MM.1S (cell line): ENCODE data around the gene SCIMP.

Experiments used
- DNase-seq: peaks from one replicate; pipeline ENCODE4 v3.0.0-alpha.2; 2015
- H2AFZ ChIP-seq: fragments of 300-600 bp; sonication (generic); 2 replicates; pipeline ENCODE4 v1.6.0; 2016; ENCODE audit warnings: antibody characterized with exemption, low read length
- H3F3A ChIP-seq: fragments of 300-600 bp; sonication (generic); 2 replicates; pipeline ENCODE4 v1.6.1; 2016; ENCODE audit warnings: mild to moderate bottlenecking, antibody characterized with exemption, low read length, moderate library complexity, mixed read lengths; ENCODE audit not compliant: insufficient read depth
- H3K27ac ChIP-seq: fragments of 300-600 bp; sonication (generic); 2 replicates; pipeline ENCODE4 v1.5.1; 2016; ENCODE audit warnings: mild to moderate bottlenecking, low read length
- H3K27me3 ChIP-seq: fragments of 300-600 bp; sonication (generic); replicated peaks from 2 replicates; pipeline ENCODE4 v1.6.0; 2016; ENCODE audit warnings: low read length; ENCODE audit not compliant: insufficient read depth
- H3K36me3 ChIP-seq: fragments of 300-600 bp; sonication (generic); replicated peaks from 2 replicates; pipeline ENCODE4 v1.6.1; 2016; ENCODE audit warnings: mild to moderate bottlenecking, low read length, mixed read lengths; ENCODE audit not compliant: insufficient read depth
- H3K4me1 ChIP-seq: fragments of 300-600 bp; sonication (generic); 2 replicates; pipeline ENCODE4 v1.6.1; 2016; ENCODE audit warnings: low read length, mixed read lengths
- H3K4me2 ChIP-seq: fragments of 300-600 bp; sonication (generic); 2 replicates; pipeline ENCODE4 v1.6.0; 2016; ENCODE audit warnings: low read depth, low read length
- H3K4me3 ChIP-seq: fragments of 300-600 bp; sonication (generic); 2 replicates; pipeline ENCODE4 v1.5.1; 2016; ENCODE audit warnings: low read length, mixed read lengths
- H3K79me2 ChIP-seq: fragments of 300-600 bp; sonication (generic); 2 replicates; pipeline ENCODE4 v1.6.1; 2016; ENCODE audit warnings: mixed run types, low read length, mixed read lengths
- H3K9ac ChIP-seq: fragments of 300-600 bp; sonication (generic); 2 replicates; pipeline ENCODE4 v1.6.1; 2016; ENCODE audit warnings: low read length, mixed read lengths
- H3K9me2 ChIP-seq: fragments of 300-600 bp; sonication (generic); replicated peaks from 2 replicates; pipeline ENCODE4 v1.6.1; 2016; ENCODE audit warnings: mild to moderate bottlenecking, low read length, mixed read lengths; ENCODE audit not compliant: insufficient read depth
- H3K9me3 ChIP-seq: fragments of 300-600 bp; sonication (generic); replicated peaks from 2 replicates; pipeline ENCODE4 v1.6.1; 2016; ENCODE audit warnings: mild to moderate bottlenecking, low read length, mixed read lengths; ENCODE audit not compliant: insufficient read depth
- H4K20me1 ChIP-seq: fragments of 300-600 bp; sonication (generic); 2 replicates; pipeline ENCODE4 v1.6.1; 2016; ENCODE audit warnings: mild to moderate bottlenecking, low read length, moderate library complexity, mixed read lengths; ENCODE audit not compliant: insufficient read depth
- CTCF ChIP-seq: fragments of 300-600 bp; sonication (generic); IDR thresholded peaks from 2 replicates; pipeline ENCODE4 v1.5.1; 2016; ENCODE audit warnings: antibody characterized with exemption, low read length, mixed read lengths
- EZH2 ChIP-seq: fragments of 300-600 bp; sonication (generic); optimal IDR thresholded peaks from 2 replicates; pipeline ENCODE3; 2017; ENCODE audit warnings: low read depth, mild to moderate bottlenecking, antibody characterized with exemption, low read length, mixed read lengths
- EZH2phosphoT487 ChIP-seq: fragments of 300-600 bp; sonication (generic); IDR thresholded peaks from 2 replicates; pipeline ENCODE4 v1.6.1; 2018; ENCODE audit warnings: antibody characterized with exemption, low read length

Gene SCIMP

GRCh38 chr17:5201011-5201410 lies 33.6 kb downstream of the SCIMP start:
- no peak overlapping the region for H3K27ac ChIP-seq
- H3K4me3 ChIP-seq, result no peak overlapping the region
- TF ChIP-seq CTCF (no peak), EZH2 (no peak), EZH2phosphoT487 (no peak)
- no peaks in the 10 kb centered on the region for H3K9me2 ChIP-seq
- no peaks in the 10 kb centered on the region for H3K27me3 ChIP-seq
- no peak overlapping the region for H2AFZ ChIP-seq
- H4K20me1 ChIP-seq, result no peaks in the 10 kb centered on the region
- no peaks in the 10 kb centered on the region for H3K9me3 ChIP-seq
- DNase-seq, result no peak
- no peaks in the 10 kb centered on the region for H3K79me2 ChIP-seq
- H3K36me3 ChIP-seq, result no peaks in the 10 kb centered on the region
- H3F3A ChIP-seq, result no peaks in the 10 kb centered on the region
- no peak overlapping the region for H3K4me2 ChIP-seq
- H3K4me1 ChIP-seq, result no peaks in the 10 kb centered on the region
- H3K9ac ChIP-seq, result no peak overlapping the region

- TF ChIP-seq EZH2phosphoT487 (no peak), EZH2 (no peak)
- Histone ChIP-seq H3F3A (no peaks in the 10 kb centered on the region), H3K9me3 (no peaks in the 10 kb centered on the region), H3K27ac (no peak overlapping the region), H3K4me1 (no peaks in the 10 kb centered on the region), H2AFZ (no peak overlapping the region), H3K79me2 (no peaks in the 10 kb centered on the region), H3K9me2 (no peaks in the 10 kb centered on the region), H3K4me2 (no peak overlapping the region), H3K9ac (no peak overlapping the region), H4K20me1 (no peaks in the 10 kb centered on the region), H3K4me3 (no peak overlapping the region), H3K36me3 (no peaks in the 10 kb centered on the region), H3K27me3 (no peaks in the 10 kb centered on the region)
- no peak for DNase-seq
Measured at GRCh38 chr17:5200360-5200759, 34.3 kb downstream of the SCIMP start.

GRCh38 chr17:5198472-5198871 lies 36.2 kb downstream of the SCIMP start:
- no peaks in the 10 kb centered on the region for H3K27me3 ChIP-seq
- H4K20me1 ChIP-seq, result no peaks in the 10 kb centered on the region
- H3F3A ChIP-seq, result no peaks in the 10 kb centered on the region
- H3K36me3 ChIP-seq, result no peaks in the 10 kb centered on the region
- H3K79me2 ChIP-seq, result no peaks in the 10 kb centered on the region
- no peaks in the 10 kb centered on the region for H3K9me2 ChIP-seq
- H3K9ac ChIP-seq, result no peak overlapping the region
- H3K9me3 ChIP-seq, result no peaks in the 10 kb centered on the region
- H3K4me3 ChIP-seq, result no peak overlapping the region
- no peaks in the 10 kb centered on the region for H3K4me1 ChIP-seq
- no peak overlapping the region for H2AFZ ChIP-seq
- no peak for TF ChIP-seq CTCF
- TF ChIP-seq EZH2phosphoT487, result no peak
- TF ChIP-seq EZH2, result no peak
- no peak for DNase-seq
- no peak overlapping the region for H3K4me2 ChIP-seq
- H3K27ac ChIP-seq, result no peak overlapping the region

- TF ChIP-seq EZH2, result no peak
- TF ChIP-seq EZH2phosphoT487, result no peak
- no peak for TF ChIP-seq CTCF
- H3K4me1 ChIP-seq, result peaks cover 3% of the 10 kb centered on the region; the same call in 1 of the 2 replicates
- no peak overlapping the region for H3K4me3 ChIP-seq
- DNase-seq, result no peak
- no peak overlapping the region for H3K9ac ChIP-seq
- H3K79me2 ChIP-seq, result peaks cover 20% of the 10 kb centered on the region
- no peaks in the 10 kb centered on the region for H3K9me3 ChIP-seq
- H4K20me1 ChIP-seq, result no peaks in the 10 kb centered on the region
- H3K36me3 ChIP-seq, result no peaks in the 10 kb centered on the region
- no peak overlapping the region for H3K4me2 ChIP-seq
- no peaks in the 10 kb centered on the region for H3K27me3 ChIP-seq
- H3K9me2 ChIP-seq, result no peaks in the 10 kb centered on the region
- H3K27ac ChIP-seq, result no peak overlapping the region
- H2AFZ ChIP-seq, result no peak overlapping the region
- no peaks in the 10 kb centered on the region for H3F3A ChIP-seq
Measured at GRCh38 chr17:5194346-5194745, 40.3 kb downstream of the SCIMP start.
